ENCODE data around the gene IDUA. TPM values are rescaled to one million over a fixed set of nuclear protein-coding genes. Genes with fewer than 3 reads are reported as not detected.
"Not testable (repeated sequence)": the region's sequence is repeated elsewhere in the genome, so short reads cannot be mapped to it uniquely, and the experiment has no call there.

The IDUA gene
- total RNA-seq, 4 donors from 2014 or later = 11.0 to 33.1 (median 19.7) TPM

- H3K9me3 ChIP-seq = no peaks in the 10 kb centered on the region
- no peak overlapping the region for H3K27ac ChIP-seq
- no peak overlapping the region for H3K4me3 ChIP-seq
- peaks cover 35% of the 10 kb centered on the region for H3K4me1 ChIP-seq
- no peak for DNase-seq (ENCODE audit: low spot score in 2 of 2)
- TF ChIP-seq POLR2A (IDR thresholded peaks at IDR 0.05) (no peak), POLR2AphosphoS5 (IDR thresholded peaks at IDR 0.05) (no peak), EP300 (IDR thresholded peaks at IDR 0.05) (no peak)
- TF ChIP-seq, protein P1, sequence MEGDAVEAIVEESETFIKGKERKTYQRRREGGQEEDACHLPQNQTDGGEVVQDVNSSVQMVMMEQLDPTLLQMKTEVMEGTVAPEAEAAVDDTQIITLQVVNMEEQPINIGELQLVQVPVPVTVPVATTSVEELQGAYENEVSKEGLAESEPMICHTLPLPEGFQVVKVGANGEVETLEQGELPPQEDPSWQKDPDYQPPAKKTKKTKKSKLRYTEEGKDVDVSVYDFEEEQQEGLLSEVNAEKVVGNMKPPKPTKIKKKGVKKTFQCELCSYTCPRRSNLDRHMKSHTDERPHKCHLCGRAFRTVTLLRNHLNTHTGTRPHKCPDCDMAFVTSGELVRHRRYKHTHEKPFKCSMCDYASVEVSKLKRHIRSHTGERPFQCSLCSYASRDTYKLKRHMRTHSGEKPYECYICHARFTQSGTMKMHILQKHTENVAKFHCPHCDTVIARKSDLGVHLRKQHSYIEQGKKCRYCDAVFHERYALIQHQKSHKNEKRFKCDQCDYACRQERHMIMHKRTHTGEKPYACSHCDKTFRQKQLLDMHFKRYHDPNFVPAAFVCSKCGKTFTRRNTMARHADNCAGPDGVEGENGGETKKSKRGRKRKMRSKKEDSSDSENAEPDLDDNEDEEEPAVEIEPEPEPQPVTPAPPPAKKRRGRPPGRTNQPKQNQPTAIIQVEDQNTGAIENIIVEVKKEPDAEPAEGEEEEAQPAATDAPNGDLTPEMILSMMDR (IDR thresholded peaks at IDR 0.05) = no peak
- H3K36me3 ChIP-seq = no peaks in the 10 kb centered on the region
- 78% methylated on average over 7 of the region's 9 CpGs for WGBS
- no peaks in the 10 kb centered on the region for H3K27me3 ChIP-seq
Observed at GRCh38 chr4:974668-975067, 12.2 kb upstream of the IDUA start.

- H3K4me1 ChIP-seq = peaks cover 25% of the 10 kb centered on the region
- H3K9me3 ChIP-seq; H3K27ac ChIP-seq; H3K36me3 ChIP-seq; H3K4me3 ChIP-seq; H3K27me3 ChIP-seq; DNase-seq (ENCODE audit: low spot score in 2 of 2): not testable (repeated sequence)
- 100% methylated on average over 12 of the region's 25 CpGs for WGBS
Observed at GRCh38 chr4:976016-976415, 10.8 kb upstream of the IDUA start.

- no peak overlapping the region for H3K27ac ChIP-seq
- DNase-seq (ENCODE audit: low spot score in 2 of 2) = no peak
- H3K36me3 ChIP-seq = no peaks in the 10 kb centered on the region
- no peaks in the 10 kb centered on the region for H3K4me1 ChIP-seq
- no peaks in the 10 kb centered on the region for H3K9me3 ChIP-seq
- 62% methylated on average over 11 of the region's 20 CpGs for WGBS
- no peaks in the 10 kb centered on the region for H3K27me3 ChIP-seq
- no peak overlapping the region for H3K4me3 ChIP-seq
- TF ChIP-seq POLR2AphosphoS5 (IDR thresholded peaks at IDR 0.05) = no peak
Observed at GRCh38 chr4:978957-979701, 7.7 kb upstream of the IDUA start.

GRCh38 chr4:982291-982690 lies 4.6 kb upstream of the IDUA start:
- H3K9me3 ChIP-seq = no peaks in the 10 kb centered on the region
- DNase-seq (ENCODE audit: low spot score in 2 of 2) = no peak
- H3K27ac ChIP-seq = no peak overlapping the region
- WGBS = 94% methylated on average over 14 of the region's 17 CpGs
- peaks cover 20% of the 10 kb centered on the region for H3K4me1 ChIP-seq
- H3K27me3 ChIP-seq = no peaks in the 10 kb centered on the region
- H3K4me3 ChIP-seq = no peak overlapping the region
- TF ChIP-seq, protein P1 (IDR thresholded peaks at IDR 0.05) = no peak
- TF ChIP-seq POLR2A (IDR thresholded peaks at IDR 0.05) = no peak
- no peak for TF ChIP-seq EP300 (IDR thresholded peaks at IDR 0.05)
- no peak for TF ChIP-seq POLR2AphosphoS5 (IDR thresholded peaks at IDR 0.05)
- H3K36me3 ChIP-seq = no peaks in the 10 kb centered on the region

DNA sequence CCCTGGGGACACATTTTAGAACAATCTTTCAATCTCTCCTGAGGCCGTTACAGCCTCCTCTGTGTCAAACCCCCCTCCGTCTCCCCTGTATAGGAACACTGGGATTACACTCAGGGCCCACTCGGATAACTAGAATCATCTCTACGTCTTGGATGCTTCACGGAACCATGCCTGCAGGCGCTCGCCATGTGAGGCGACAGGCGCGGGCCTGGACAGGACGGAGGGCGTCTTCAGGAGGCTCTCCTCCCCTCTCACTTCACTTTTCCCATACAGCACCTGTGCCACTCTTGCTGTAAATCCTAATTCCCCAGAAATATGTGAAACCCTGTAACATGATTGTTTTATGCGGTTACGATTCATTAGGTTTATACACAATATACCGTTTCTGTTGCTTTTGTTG lies 4.0 kb upstream of the IDUA start:
- Histone ChIP-seq H3K4me3 (no peak overlapping the region), H3K4me1 (peaks cover 25% of the 10 kb centered on the region), H3K27me3 (no peaks in the 10 kb centered on the region), H3K9me3 (no peaks in the 10 kb centered on the region), H3K36me3 (no peaks in the 10 kb centered on the region), H3K27ac (no peak overlapping the region)
- TF ChIP-seq, protein P1 (IDR thresholded peaks at IDR 0.05) = no peak
- TF ChIP-seq POLR2AphosphoS5 (IDR thresholded peaks at IDR 0.05) = no peak
- TF ChIP-seq POLR2A (IDR thresholded peaks at IDR 0.05) = no peak
- TF ChIP-seq EP300 (IDR thresholded peaks at IDR 0.05) = no peak
- no peak for DNase-seq (ENCODE audit: low spot score in 2 of 2)
- 95% methylated on average over 15 of the region's 15 CpGs for WGBS

GRCh38 chr4:984336-985054 lies 2.3 kb upstream of the IDUA start:
- H3K9me3 ChIP-seq = no peaks in the 10 kb centered on the region
- 76% methylated on average over 15 of the region's 15 CpGs for WGBS
- DNase-seq (ENCODE audit: low spot score in 2 of 2) = no peak
- no peak overlapping the region for H3K27ac ChIP-seq
- H3K36me3 ChIP-seq = peaks cover under 1% of the 10 kb centered on the region
- peak overlapping the region; percentile 35 for H3K4me3 ChIP-seq
- H3K4me1 ChIP-seq = peaks cover 34% of the 10 kb centered on the region
- TF ChIP-seq POLR2A (IDR thresholded peaks at IDR 0.05) (no peak), POLR2AphosphoS5 (IDR thresholded peaks at IDR 0.05) (no peak), EP300 (IDR thresholded peaks at IDR 0.05) (no peak)
- TF ChIP-seq, protein P1 (IDR thresholded peaks at IDR 0.05) = no peak
- no peaks in the 10 kb centered on the region for H3K27me3 ChIP-seq
